GM21737 (cell line): ENCODE results near the gene ANO2.

Experiments
- ATAC-seq: cut with Tn5 transposase; IDR thresholded peaks from one replicate; pipeline ENCODE4 v1.9.1; 2021; ENCODE audit warnings: mild to moderate bottlenecking, moderate library complexity; ENCODE audit not compliant: unreplicated experiment

Gene ANO2

DNA sequence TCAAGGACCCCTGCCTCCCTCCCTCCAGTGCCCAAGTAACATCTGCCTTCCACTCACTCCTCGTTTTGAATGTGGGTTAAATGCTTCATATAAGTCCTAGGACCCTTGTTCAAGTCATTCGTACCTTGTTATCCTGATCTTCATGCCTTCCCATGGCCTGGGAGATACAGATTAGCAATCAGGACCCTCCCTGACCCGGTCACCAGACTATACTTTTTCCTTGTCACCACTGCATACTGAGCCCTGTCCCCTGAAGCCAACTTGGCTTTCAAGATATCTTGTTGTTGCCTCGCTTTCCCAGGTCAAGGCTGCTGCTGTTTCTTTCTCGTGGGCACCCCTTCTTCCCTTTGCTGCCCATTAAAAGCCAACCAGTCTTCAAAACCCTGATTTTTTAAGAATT is 208.5 kb downstream of the ANO2 start:
- no peak for ATAC-seq

DNA sequence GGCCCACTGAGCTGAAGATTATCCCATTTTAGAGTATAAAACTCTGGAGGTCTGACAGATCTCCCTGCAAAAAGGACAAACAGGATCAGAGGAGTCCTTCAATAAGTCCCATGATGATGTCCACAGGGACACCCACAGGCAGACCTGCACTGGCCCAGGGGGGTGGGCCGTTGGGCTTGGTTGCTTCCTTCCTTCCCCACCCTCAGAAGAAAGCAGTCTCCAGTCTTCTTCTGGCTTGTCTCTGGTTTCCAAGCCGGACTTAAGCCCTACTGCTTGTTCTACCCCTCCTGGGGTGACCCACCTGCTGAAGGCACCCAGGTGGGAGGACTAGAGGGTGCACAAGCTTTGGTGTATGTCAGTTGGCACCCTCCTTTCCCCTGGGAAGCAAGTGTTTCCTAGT is 209.0 kb downstream of the ANO2 start:
- no peak for ATAC-seq

DNA sequence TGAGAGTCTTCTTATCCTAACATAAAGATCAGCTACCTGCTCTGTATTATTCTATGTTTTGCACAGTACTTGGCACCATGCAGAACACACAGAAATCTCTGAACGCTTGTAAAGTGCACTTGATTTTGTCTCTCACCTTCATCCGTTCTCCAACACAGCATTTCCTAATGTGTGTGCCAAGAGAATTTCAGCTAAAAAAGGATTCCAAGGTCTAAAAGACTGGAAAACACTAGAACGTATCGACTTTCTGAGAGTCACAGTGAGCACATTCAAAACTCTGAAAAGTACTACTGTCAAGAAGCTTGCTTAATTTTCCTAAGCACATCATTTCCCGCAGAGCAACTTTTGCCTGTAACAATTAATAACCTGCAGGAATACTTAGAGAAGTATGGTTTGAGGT is 211.1 kb downstream of the ANO2 start:
- ATAC-seq = no peak

DNA sequence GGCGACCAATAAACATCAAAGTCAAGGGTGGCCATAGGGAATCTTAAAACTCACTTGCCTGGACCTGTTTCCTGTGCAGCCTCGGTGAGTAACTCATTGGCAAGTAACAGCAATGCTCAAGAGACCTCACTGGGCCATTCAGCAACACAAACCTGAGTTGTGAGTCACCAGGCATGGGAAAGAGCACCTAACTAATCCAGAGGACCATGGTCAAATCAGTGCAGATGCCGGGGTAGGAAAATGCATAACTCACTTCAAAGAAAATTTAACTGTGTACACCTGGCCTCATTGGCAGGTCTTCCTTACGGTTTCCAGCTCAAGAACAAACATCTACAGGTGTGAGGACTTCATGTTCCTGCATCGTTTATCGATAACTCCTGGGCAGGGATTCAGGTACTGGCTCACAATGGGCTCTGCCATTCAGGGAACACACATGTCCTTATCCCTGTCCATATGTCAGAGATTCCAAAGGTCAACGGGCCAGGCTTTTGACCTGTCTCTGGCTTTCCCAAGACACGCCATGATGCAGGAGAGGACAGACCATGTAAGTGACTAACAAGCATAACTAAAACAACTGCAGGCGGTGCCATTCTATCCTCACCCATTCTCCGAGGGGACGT is 211.8 kb downstream of the ANO2 start:
- ATAC-seq = no peak

GRCh38 chr12:5730962-5731361 is 214.1 kb downstream of the ANO2 start:
- ATAC-seq = no peak

DNA sequence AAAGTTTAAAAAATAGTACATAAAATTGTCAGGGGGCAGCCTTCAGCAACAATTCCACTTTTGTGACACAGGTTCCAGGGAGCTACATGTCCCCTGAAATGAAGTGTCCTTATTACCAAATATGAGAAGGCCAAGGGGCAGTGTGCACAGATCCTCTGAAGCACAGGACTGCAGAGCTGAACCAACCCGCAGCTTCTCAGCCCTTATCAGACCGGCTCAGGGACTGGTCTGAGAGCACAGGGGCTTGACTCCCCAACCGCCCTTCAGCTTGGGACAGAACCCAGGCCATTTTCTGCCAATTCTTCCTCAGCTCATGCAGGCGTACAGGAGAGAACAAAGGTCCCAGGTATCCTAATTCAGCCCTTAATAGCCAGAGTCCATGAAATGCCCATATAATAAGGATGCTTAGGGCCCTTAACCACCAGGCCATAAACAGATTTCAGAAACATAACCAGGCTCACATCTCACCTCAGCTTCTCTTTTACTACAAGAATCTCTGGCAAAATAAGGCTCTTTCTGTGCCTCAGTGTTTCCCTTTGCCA is 221.3 kb downstream of the ANO2 start:
- ATAC-seq = no peak

GRCh38 chr12:5723071-5723470 is 222.0 kb downstream of the ANO2 start:
- no peak for ATAC-seq

DNA sequence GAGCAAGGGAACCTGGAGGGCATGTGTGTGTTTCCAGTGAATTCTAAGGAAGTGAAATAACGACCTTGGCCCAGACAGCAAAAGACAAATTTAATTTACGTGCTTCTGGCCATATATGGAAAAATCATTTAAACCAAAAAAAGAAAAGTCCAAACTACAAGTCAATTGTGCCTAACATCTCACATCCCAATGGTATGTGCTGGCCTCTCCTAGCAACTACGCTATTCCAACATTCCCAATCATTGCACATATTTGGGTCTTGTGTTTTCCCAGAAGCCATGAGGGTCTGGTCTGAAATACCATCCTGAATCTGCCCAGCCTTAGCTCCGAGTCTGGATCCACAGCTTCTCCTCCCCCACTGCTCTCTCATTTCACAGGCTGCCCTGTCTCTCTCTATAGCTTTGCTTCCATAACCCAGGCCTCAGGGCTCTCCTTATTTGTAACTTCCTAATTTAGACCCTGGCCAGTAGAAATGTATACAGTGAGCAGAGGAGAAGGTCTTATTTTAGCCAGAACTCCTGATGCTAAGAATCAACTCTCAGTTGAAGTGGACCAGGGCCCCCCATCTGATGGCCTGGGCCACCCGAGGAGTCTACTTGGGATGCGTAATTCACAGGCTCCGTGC is 224.6 kb downstream of the ANO2 start:
- ATAC-seq = no peak

DNA sequence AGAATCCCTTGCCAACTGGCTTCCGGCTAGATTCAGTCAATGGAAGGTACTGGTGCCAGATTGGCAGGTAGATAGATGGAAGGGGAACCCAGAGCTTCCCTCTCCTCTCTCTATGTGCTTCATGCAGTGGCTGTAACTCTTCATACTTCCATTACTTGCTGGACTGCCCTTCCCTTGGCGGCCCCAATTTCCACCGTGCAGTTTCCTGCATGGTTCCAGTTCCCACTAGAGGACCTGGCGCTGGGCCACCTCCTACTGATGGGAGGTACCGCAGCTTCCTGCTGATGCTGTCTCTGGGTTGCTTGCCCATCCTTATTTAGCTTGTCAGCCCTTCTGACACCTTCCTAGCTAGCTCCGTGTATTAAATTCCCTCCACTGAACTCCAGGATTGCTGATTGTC is 226.4 kb downstream of the ANO2 start:
- no peak for ATAC-seq

GRCh38 chr12:5718073-5718472 is 227.0 kb downstream of the ANO2 start:
- ATAC-seq = no peak

DNA sequence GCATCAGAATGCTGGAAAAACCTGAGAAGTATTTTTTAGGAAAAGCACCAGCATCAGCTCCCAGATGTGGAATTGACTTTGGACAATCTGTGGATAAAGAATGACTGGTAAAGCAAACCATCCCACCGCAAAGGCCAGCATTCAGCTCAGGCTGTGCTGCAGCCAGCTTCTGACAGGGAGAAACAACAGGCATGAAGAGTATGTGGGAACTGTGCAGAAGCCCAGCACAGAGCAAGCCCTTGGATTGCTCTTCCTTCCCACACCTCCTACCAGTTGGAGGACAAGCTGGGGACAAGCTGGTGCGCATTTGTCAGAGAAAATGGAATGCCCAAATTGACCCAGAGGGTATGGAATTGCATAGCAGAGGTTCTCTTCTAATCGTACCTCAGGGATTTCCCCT is 228.1 kb downstream of the ANO2 start:
- ATAC-seq = no peak

GRCh38 chr12:5716201-5716600 is 228.9 kb downstream of the ANO2 start:
- no peak for ATAC-seq

GRCh38 chr12:5715021-5715420 is 230.0 kb downstream of the ANO2 start:
- no peak for ATAC-seq

DNA sequence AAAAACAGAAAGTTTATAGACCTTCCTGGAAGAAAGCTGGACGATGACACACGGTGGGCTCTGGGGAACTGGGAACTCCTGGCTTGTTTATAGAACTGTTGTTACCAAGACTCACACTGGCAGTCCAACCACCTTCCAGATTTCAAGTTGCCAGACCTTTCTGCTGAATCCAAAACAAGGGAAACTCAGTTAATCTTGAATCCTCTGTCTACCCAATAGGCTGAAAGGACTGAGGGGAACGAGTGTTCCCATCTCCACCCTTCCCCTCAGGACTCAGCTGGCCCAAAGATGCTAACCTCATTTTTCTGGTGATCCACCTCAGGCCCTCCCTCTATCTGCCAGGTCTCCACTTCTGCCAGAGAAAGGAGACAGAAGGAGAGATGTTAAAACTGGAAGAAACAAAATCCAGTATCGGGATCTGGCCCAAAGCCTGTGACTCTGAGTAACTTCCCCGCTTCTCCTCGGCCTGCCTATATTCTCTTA is 231.4 kb downstream of the ANO2 start:
- no peak for ATAC-seq

GRCh38 chr12:5710260-5710878 is 234.7 kb downstream of the ANO2 start:
- ATAC-seq = no peak

GRCh38 chr12:5708371-5708770 is 236.7 kb downstream of the ANO2 start:
- no peak for ATAC-seq

GRCh38 chr12:5706247-5706646 is 238.8 kb downstream of the ANO2 start:
- ATAC-seq = no peak

DNA sequence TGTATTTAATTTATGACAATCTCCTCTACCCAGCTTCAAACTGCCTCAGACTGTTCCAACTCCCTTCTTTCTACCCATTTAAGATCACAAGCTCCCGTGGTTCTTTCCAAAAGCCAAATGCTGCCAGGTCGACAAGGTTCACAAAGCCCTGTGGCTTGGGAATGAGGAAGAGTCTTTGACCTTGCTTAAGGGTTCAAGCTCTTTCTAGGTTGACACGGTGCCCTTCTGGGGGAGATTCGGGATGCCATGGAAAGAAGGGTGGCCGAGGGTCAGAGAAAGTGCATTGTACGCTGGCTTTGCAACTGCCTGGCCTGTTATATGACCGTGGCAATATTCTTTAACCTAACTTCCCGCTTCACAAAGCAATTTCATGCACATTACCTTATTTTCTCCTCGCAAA is 239.3 kb downstream of the ANO2 start:
- ATAC-seq = no peak

DNA sequence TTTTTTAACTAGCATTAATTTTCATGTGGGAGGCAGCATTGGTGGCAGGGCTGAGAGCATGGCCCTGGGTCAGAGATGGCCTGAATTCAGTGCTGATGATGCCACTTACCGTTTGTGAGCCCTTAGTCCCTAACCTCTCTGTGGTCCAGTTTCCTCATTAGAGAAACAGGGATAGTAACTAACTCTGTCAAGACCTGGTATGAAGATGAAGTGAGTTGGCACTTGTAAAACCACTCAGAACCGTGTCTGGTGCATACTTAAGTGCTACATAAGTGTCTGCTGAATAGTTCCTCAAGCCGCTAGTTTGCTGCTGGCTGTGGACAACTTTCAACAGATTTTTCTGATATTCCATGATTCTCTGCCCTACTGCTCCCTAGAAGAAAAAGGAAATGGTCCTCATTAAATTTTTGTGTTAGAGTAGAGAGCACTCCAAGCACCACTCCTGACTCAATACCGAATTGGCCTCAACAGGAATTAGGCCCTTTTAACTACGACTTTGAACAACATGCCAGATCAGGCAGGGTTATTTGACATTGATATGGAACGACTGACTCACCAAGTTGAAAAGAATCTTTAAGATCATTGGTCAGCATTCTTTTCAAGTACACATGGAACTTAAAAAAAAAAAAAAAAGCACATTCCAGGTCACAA is 250.2 kb downstream of the ANO2 start:
- no peak for ATAC-seq

DNA sequence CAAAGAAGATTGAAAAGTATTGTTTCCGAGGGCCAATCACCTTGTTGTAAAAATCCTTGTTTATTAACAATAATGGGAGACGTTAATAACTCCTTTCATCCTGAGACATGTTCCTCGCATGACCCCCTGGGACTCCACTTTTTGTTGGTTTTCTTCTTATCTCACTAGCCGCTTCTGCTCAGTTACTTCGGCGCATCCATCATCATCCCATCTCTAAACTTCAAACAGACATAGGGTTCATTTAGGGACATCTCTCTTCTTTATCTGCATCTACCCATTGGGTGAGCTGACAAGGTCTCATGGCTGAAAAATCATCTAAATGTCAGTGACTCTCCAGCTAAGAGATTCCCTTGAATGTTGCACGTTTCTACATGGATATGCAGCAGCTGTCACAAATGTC is 252.2 kb downstream of the ANO2 start:
- no peak for ATAC-seq

- ATAC-seq = no peak
Observed at GRCh38 chr12:5691943-5692342, 253.1 kb downstream of the ANO2 start.

DNA sequence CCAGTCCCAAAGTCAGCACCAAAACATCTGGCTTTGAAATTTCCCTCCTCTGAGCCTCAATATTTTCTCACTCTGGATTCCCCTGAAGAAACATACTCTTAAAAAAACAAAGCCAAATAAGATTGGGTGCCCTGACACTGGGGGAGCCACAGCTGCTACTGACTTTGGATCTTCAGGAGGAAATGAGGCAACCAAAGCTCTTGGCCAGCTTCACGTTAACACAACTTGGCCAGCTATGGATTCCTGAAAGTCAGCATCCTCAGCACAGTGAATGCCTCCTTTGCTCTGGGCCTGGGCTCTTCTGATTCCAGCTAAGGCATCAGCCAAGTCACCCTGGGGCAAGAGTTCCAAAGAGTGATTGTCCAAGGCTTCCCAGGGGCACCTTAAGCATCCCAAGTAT is 254.8 kb downstream of the ANO2 start:
- no peak for ATAC-seq
